Mesenchymal stem cell (in vitro differentiated cells and primary cell): Measurements from ENCODE around the gene ARHGAP24.

ENCODE experiments used
- DNase-seq: peaks from one replicate; pipeline ENCODE4 v3.0.0-alpha.2; 2013
- H2AFZ ChIP-seq: one replicate; pipeline ENCODE4 v1.6.1; 2013; ENCODE audit warnings: low read depth, mild to moderate bottlenecking, control low read depth, inconsistent platforms, low read length, moderate library complexity
- H2AK5ac ChIP-seq: 2 replicates; pipeline ENCODE4 v1.6.1; 2013; ENCODE audit warnings: low read length, moderate library complexity, mild to moderate bottlenecking, inconsistent platforms; ENCODE audit not compliant: severe bottlenecking
- H2BK120ac ChIP-seq: one replicate; pipeline ENCODE4 v1.6.1; 2013; ENCODE audit warnings: low read depth, mild to moderate bottlenecking, inconsistent platforms, low read length, moderate library complexity
- H2BK12ac ChIP-seq, 2 experiments: one replicate each; pipeline ENCODE4 v1.6.1; 2013; ENCODE audit warnings: inconsistent platforms in 2 of 2, low read length in 2 of 2, mild to moderate bottlenecking in 2 of 2, moderate library complexity in 2 of 2, control low read depth in 1 of 2
- H2BK15ac ChIP-seq: one replicate; pipeline ENCODE4 v1.6.1; 2013; ENCODE audit warnings: mild to moderate bottlenecking, low read depth, inconsistent platforms; ENCODE audit not compliant: poor library complexity, severe bottlenecking
- H2BK5ac ChIP-seq: 2 replicates; pipeline ENCODE4 v1.6.1; 2013; ENCODE audit warnings: low read depth, mild to moderate bottlenecking, low read length, control low read depth, inconsistent platforms; ENCODE audit not compliant: poor library complexity, severe bottlenecking
- H3K14ac ChIP-seq, 2 experiments: one replicate each; pipeline ENCODE4 v1.6.1; 2013; ENCODE audit warnings: inconsistent platforms in 2 of 2, low read length in 2 of 2, control low read depth in 1 of 2, mild to moderate bottlenecking in 1 of 2, moderate library complexity in 1 of 2
- H3K18ac ChIP-seq, 2 experiments: one replicate each; pipeline ENCODE4 v1.6.1; 2013; ENCODE audit warnings: inconsistent platforms in 2 of 2, low read length in 2 of 2, control low read depth in 1 of 2, low read depth in 1 of 2, mild to moderate bottlenecking in 1 of 2
- H3K23ac ChIP-seq, 2 experiments: one replicate each; pipeline ENCODE4 v1.6.1; 2013; ENCODE audit warnings: inconsistent platforms in 2 of 2, low read length in 2 of 2, mild to moderate bottlenecking in 2 of 2, moderate library complexity in 2 of 2, control low read depth in 1 of 2
- H3K27ac ChIP-seq: 2 replicates; pipeline ENCODE4 v1.5.1; 2013; ENCODE audit warnings: mild to moderate bottlenecking, moderate library complexity, low read length, control low read depth, inconsistent platforms; ENCODE audit not compliant: poor library complexity, severe bottlenecking
- H3K27me3 ChIP-seq, 2 experiments: 2 replicates each; pipeline versions ENCODE4 v1.6.1 to v1.7.0; 2013; ENCODE audit warnings: low read length in 2 of 2, mild to moderate bottlenecking in 2 of 2, moderate library complexity in 2 of 2, control low read depth in 1 of 2, inconsistent platforms in 1 of 2; ENCODE audit not compliant: control insufficient read depth in 1 of 2, insufficient read depth in 1 of 2
- H3K36me3 ChIP-seq, 2 experiments: 2 replicates each; pipeline versions ENCODE4 v1.6.1 to v1.7.0; 2013; ENCODE audit warnings: low read length in 2 of 2, control low read depth in 1 of 2, inconsistent platforms in 1 of 2, low read depth in 1 of 2, mild to moderate bottlenecking in 1 of 2; ENCODE audit not compliant: insufficient read depth in 2 of 2, control insufficient read depth in 1 of 2
- H3K4ac ChIP-seq, 2 experiments: one replicate each; pipeline ENCODE4 v1.6.1; 2013; ENCODE audit warnings: inconsistent platforms in 2 of 2, low read length in 2 of 2, mild to moderate bottlenecking in 2 of 2, moderate library complexity in 2 of 2, control low read depth in 1 of 2, low read depth in 1 of 2
- H3K4me1 ChIP-seq: 2 replicates; pipeline ENCODE4 v1.6.1; 2013; ENCODE audit warnings: low read depth, low read length, control low read depth; ENCODE audit not compliant: control insufficient read depth, insufficient read depth
- H3K4me2 ChIP-seq: 2 replicates; pipeline ENCODE4 v1.6.1; 2013; ENCODE audit warnings: low read length, mild to moderate bottlenecking, inconsistent platforms; ENCODE audit not compliant: poor library complexity, severe bottlenecking
- H3K4me3 ChIP-seq, 2 experiments: 2 replicates each; pipeline versions ENCODE4 v1.5.1 to v1.7.0; 2013; ENCODE audit warnings: low read length in 2 of 2, mild to moderate bottlenecking in 2 of 2, control low read depth in 1 of 2, low read depth in 1 of 2; ENCODE audit not compliant: insufficient read depth in 1 of 2
- H3K79me1 ChIP-seq: replicated peaks from 2 replicates; pipeline ENCODE4 v1.6.1; 2013; ENCODE audit warnings: mild to moderate bottlenecking, control low read depth, low read length, inconsistent platforms; ENCODE audit not compliant: poor library complexity, severe bottlenecking
- H3K9ac ChIP-seq: 2 replicates; pipeline ENCODE4 v1.7.0; 2013; ENCODE audit warnings: mild to moderate bottlenecking, low read length, moderate library complexity
- H3K9me3 ChIP-seq: 2 replicates; pipeline ENCODE4 v1.7.0; 2013; ENCODE audit warnings: mild to moderate bottlenecking, low read length; ENCODE audit not compliant: control insufficient read depth
- H4K8ac ChIP-seq: one replicate; pipeline ENCODE4 v1.6.1; 2013; ENCODE audit warnings: inconsistent platforms, mild to moderate bottlenecking, low read length, moderate library complexity
- H4K91ac ChIP-seq: one replicate; pipeline ENCODE4 v1.6.1; 2013; ENCODE audit warnings: mild to moderate bottlenecking, low read length, inconsistent platforms
- WGBS: methylation state at CpG from one replicate; pipeline ENCODE4 v1.1.7; 2013; ENCODE audit warnings: mixed read lengths; 5-methylcytosine and 5-hydroxymethylcytosine counted together

Gene ARHGAP24

DNA sequence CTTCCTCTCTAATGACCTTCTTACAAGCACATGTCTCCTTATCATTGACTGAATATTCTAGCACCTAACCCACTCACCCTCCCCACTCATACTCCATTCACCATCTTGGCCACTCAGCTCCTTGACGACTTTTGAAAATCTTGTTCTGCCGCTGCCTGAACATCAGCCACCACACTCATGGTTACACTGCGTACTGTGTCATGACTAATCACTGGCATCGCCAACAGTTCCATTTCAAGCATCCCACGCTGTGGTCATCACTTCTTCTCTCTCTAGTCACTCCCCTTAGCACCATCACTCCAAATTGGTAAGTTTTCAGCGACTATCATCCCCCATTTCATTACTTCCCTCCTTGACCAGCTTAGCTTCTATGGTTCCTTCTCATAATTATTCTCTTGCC, 532.1 kb downstream of the ARHGAP24 start:
- no peak overlapping the region for H3K9ac ChIP-seq
- H3K4me2 ChIP-seq, result no peak overlapping the region
- 96% methylated on average over 6 of the region's 6 CpGs for WGBS

GRCh38 chr4:86011117-86011516, 536.2 kb downstream of the ARHGAP24 start:
- H3K18ac ChIP-seq, result no peak overlapping the region
- no peaks in the 10 kb centered on the region for H3K79me1 ChIP-seq
- H2AK5ac ChIP-seq, result no peak overlapping the region
- no peak overlapping the region for H3K14ac ChIP-seq
- peaks cover 0 to 10% of the 10 kb centered on the region in 2 experiments for H3K36me3 ChIP-seq
- WGBS, result 75% methylated on average over 1 of the region's 1 CpG
- H4K91ac ChIP-seq, result no peak overlapping the region
- no peak overlapping the region for H3K4me2 ChIP-seq
- H3K27me3 ChIP-seq, result no peaks in the 10 kb centered on the region
- no peak overlapping the region for H3K9ac ChIP-seq
- H2BK120ac ChIP-seq, result no peak overlapping the region
- H3K4me1 ChIP-seq, result peaks cover 2% of the 10 kb centered on the region
- no peak overlapping the region for H2AFZ ChIP-seq
- H4K8ac ChIP-seq, result no peak overlapping the region
- no peak overlapping the region for H2BK5ac ChIP-seq
- H3K23ac ChIP-seq, result no peak overlapping the region
- no peak overlapping the region for H2BK15ac ChIP-seq
- no peak overlapping the region for H3K4ac ChIP-seq
- peak; percentile 20 for DNase-seq
- no peak overlapping the region for H3K4me3 ChIP-seq
- no peak overlapping the region for H2BK12ac ChIP-seq
- no peaks in the 10 kb centered on the region for H3K9me3 ChIP-seq
- no peak overlapping the region for H3K27ac ChIP-seq

More for the DNA sequence above, 532.1 kb downstream of the ARHGAP24 start:
- no peak overlapping the region for H3K27ac ChIP-seq
- DNase-seq, result no peak
- H3K79me1 ChIP-seq, result no peaks in the 10 kb centered on the region
- no peak overlapping the region for H3K4me3 ChIP-seq
- no peak overlapping the region for H4K8ac ChIP-seq
- H3K27me3 ChIP-seq, result no peaks in the 10 kb centered on the region
- no peak overlapping the region for H2BK12ac ChIP-seq
- H3K14ac ChIP-seq, result no peak overlapping the region
- no peak overlapping the region for H2AFZ ChIP-seq
- H3K4me1 ChIP-seq, result no peaks in the 10 kb centered on the region
- H3K4ac ChIP-seq, result no peak overlapping the region
- peaks cover 0 to 46% of the 10 kb centered on the region in 2 experiments for H3K36me3 ChIP-seq
- H3K9me3 ChIP-seq, result no peaks in the 10 kb centered on the region
- no peak overlapping the region for H4K91ac ChIP-seq
- no peak overlapping the region for H2BK5ac ChIP-seq
- no peak overlapping the region for H3K18ac ChIP-seq
- no peak overlapping the region for H3K23ac ChIP-seq
- H2BK15ac ChIP-seq, result no peak overlapping the region
- H2AK5ac ChIP-seq, result no peak overlapping the region
- H2BK120ac ChIP-seq, result no peak overlapping the region

GRCh38 chr4:86013621-86014020, 538.7 kb downstream of the ARHGAP24 start:
- no peaks in the 10 kb centered on the region for H3K79me1 ChIP-seq
- H3K14ac ChIP-seq, result no peak overlapping the region
- no peak overlapping the region for H3K9ac ChIP-seq
- no peaks in the 10 kb centered on the region for H3K27me3 ChIP-seq
- no peak overlapping the region for H2AK5ac ChIP-seq
- DNase-seq, result no peak
- H3K27ac ChIP-seq, result no peak overlapping the region
- H4K8ac ChIP-seq, result no peak overlapping the region
- H2BK120ac ChIP-seq, result no peak overlapping the region
- H2AFZ ChIP-seq, result no peak overlapping the region
- no peak overlapping the region for H4K91ac ChIP-seq
- H3K18ac ChIP-seq, result no peak overlapping the region
- H3K4me1 ChIP-seq, result peaks cover 2% of the 10 kb centered on the region
- 100% methylated on average over 1 of the region's 4 CpGs for WGBS
- H3K9me3 ChIP-seq, result no peaks in the 10 kb centered on the region
- no peak overlapping the region for H3K4me3 ChIP-seq
- no peak overlapping the region for H2BK15ac ChIP-seq
- no peak overlapping the region for H2BK5ac ChIP-seq
- H3K36me3 ChIP-seq, result no peaks in the 10 kb centered on the region
- no peak overlapping the region for H3K23ac ChIP-seq
- H2BK12ac ChIP-seq, result no peak overlapping the region
- H3K4me2 ChIP-seq, result no peak overlapping the region
- H3K4ac ChIP-seq, result no peak overlapping the region

DNA sequence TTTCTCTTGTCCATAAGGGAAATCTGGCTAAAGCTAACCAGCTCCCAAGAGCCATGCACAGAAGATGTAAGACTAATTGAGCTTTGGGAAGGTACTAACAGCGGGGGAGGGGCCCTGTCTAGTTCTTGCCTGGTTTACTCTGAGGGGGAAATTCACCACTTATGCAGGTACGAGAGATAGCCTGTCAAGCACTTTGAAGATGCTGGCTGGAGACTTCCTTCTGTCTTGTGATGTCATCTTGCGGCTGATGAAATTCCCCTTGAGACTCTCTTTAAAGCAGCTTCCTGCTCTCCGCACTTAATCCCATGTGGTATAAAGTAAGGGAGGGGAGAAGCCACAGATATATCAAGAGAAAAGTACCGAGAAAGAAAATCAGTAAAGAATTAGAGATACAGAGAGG, 539.6 kb downstream of the ARHGAP24 start:
- H3K14ac ChIP-seq, result no peak overlapping the region
- H3K36me3 ChIP-seq, result no peaks in the 10 kb centered on the region
- no peak overlapping the region for H2BK120ac ChIP-seq
- no peak overlapping the region for H3K9ac ChIP-seq
- H2BK15ac ChIP-seq, result no peak overlapping the region
- no peak overlapping the region for H3K18ac ChIP-seq
- no peak overlapping the region for H2AFZ ChIP-seq
- no peak overlapping the region for H3K4ac ChIP-seq
- whole genome bisulfite sequencing, result 85% methylated on average over 4 of the region's 5 CpGs
- H2AK5ac ChIP-seq, result no peak overlapping the region
- no peaks in the 10 kb centered on the region for H3K27me3 ChIP-seq
- H3K79me1 ChIP-seq, result no peaks in the 10 kb centered on the region
- no peak overlapping the region for H3K23ac ChIP-seq
- H2BK12ac ChIP-seq, result no peak overlapping the region
- H3K4me1 ChIP-seq, result peaks cover 2% of the 10 kb centered on the region
- H4K8ac ChIP-seq, result no peak overlapping the region
- no peak overlapping the region for H4K91ac ChIP-seq
- H3K9me3 ChIP-seq, result no peaks in the 10 kb centered on the region
- DNase-seq, result peak; percentile 46
- H3K27ac ChIP-seq, result no peak overlapping the region
- H3K4me2 ChIP-seq, result no peak overlapping the region
- no peak overlapping the region for H2BK5ac ChIP-seq
- no peak overlapping the region for H3K4me3 ChIP-seq
